ENCODE data around the gene SLC25A14.

SLC25A14 gene

GRCh38 chrX:130385520-130385919 is 45.8 kb downstream of the SLC25A14 start, which contains the start of gene GPR119:
GPR119 (minus strand) TSS chrX:130385674; CDS start chrX:130385447, 227 bp downstream.
- DNase-seq, result no peak

- DNase-seq, result no peak
Observed at GRCh38 chrX:130386408-130386808, 46.7 kb downstream of the SLC25A14 start.

DNA sequence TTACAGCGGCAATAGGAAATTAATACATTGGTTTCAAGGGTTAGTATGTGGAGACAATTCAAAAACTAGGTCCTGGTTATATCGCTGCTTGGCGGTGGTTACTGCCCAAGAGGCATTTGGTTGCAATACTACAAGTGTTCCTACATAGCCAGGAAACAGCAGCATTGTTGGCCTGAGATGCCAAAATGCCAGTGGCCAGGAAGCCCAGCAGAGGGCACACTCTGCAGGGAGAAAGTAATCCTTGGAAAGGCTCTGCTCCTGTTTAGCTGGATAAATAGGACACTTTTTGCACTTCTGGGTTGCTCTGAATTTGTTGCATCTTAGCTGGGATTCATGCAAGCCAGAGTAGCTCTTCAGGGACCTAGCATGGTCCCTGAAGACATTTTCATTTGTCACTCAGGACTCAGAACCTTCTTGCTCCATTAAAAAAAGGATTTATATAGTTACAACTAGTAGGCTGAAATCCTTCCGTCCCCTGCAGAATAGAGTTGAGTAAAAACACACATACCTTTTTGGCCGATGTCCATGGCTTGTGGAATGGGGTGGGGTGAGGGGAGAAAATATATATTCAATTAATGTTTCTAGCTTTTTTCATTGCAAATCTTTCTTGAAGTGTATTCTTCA is 53.8 kb downstream of the SLC25A14 start:
- DNase-seq, result peak in 1 of 2 experiments; percentile 33

DNA sequence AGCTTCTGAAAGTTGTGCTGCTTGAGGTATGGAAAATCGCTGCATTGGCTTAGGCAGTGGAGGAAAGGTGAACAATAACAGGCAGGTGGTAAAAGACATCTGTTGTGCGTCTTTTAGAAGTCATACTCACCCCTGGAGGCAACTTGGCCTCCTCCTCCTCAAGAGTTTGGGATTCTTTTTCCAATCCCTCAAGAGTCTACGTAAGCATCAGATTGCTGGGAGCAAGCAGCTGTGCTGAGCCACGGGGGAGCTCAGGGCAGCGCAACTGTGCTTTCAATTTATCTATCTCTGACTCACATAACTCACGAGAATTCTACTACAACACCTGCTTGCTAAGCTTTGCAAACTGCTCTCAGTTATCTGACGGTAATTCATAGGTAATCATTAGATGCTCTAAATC is 55.6 kb downstream of the SLC25A14 start:
- no peak for DNase-seq

DNA sequence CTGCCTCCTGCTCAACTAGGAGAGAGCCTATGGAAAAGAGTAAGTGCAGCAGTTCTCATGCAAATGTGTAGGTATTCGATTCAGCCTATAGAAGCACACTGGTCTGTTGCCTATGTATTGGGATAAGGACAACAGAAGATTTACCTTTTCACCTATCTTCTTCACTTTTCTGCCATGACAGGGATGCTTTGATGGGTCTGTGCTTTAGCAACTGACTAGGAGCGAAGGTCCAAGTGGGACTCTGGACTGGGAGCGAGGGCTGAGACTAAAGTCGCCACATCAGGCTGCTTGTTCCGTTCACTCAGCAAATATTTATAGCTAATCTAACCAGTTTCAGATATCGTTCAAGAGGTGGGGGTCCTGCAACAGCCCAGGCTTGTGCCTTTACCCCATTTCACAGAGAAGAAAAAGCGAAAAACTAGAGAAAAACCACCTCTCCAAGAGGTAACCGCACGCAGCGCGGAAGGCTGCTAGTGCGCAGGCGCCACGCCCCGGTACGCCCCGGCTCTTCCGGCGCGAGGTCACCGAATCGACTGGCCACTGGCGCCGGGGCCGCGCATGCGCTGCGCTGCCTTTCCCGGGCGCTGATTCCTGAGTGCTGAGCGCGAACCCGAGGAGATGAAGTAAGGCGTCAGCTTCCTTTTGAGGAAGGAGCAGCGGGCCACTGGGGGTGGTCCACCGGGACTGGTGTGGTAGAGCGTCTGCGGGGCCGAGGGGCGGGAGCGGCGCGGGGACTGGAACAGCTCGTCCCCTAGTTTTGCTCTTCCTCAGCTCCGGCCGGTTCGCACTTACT is 61.9 kb downstream of the SLC25A14 start, which contains the start of gene RBMX2:
TSS of gene RBMX2 (plus strand) at position 573 of the 793 bp plus-strand sequence. CDS start at position 619, 46 bp downstream.
- peak; percentile 30 to 61 for DNase-seq

DNA sequence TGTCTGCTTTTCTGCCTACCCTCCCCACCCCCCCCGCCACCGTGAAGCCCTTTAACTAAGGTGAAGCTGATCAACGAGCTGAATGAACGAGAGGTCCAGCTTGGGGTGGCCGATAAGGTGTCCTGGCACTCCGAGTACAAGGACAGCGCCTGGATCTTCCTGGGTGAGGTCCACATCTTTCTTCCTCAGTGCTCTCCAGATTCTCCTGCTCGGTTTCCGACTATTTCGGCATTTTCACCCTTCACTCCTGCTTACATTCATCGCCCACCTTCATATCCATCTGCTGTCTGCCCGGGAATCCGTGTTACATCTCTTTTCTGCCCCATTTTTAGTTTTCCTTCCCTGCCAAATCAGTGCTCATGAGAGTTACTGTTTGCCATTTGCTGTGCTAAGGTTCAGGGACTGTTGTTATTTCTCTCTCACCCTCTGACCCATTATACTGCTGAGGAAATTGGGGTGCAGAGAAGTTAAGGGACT is 62.5 kb downstream of the SLC25A14 start:
- DNase-seq, result no peak

DNA sequence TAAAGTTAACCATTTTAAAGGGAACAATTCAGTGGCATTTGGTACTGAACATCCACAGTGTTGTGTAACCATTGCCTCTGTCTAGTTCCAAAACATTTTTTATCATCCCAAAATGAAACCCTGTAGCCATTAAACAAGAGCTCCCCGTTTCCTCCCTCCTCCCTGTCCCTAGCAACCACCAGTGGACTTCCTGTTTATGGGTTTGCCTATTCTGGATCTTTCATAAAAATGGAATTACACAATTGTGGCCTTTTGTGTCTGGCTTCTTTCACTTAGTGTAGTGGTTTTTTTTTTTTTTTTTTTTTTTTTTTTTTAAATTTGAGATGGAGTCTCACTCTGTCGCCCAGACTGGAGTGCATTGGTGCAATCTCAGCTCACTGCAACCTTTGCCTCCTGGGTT is 73.7 kb downstream of the SLC25A14 start:
- no peak for DNase-seq

GRCh38 chrX:130414800-130415199 is 75.1 kb downstream of the SLC25A14 start:
- no peak for DNase-seq

DNA sequence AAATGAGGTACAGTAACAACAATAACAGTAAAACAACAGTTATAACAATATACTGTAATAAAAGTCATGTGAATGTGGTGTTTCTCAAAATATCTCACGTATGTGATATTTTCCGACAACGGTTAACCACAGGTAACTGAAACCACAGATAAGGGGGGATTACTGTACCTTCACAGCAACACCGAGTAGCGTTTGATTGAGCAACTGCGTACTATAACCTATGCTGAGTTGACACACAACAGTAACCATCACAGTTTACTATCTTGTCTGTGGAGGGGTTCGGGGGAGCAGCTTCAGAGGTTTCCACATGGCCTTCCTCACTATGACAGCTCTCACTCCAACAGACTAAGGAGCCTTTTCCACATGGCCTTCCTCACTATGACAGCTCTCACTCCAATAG is 75.5 kb downstream of the SLC25A14 start:
- DNase-seq, result no peak

- no peak for DNase-seq
Observed at GRCh38 chrX:130416785-130417184, 77.1 kb downstream of the SLC25A14 start.

GRCh38 chrX:130418066-130418465 is 78.3 kb downstream of the SLC25A14 start:
- DNase-seq, result no peak

- DNase-seq, result no peak
Observed at GRCh38 chrX:130418740-130419139, 79.0 kb downstream of the SLC25A14 start.

DNA sequence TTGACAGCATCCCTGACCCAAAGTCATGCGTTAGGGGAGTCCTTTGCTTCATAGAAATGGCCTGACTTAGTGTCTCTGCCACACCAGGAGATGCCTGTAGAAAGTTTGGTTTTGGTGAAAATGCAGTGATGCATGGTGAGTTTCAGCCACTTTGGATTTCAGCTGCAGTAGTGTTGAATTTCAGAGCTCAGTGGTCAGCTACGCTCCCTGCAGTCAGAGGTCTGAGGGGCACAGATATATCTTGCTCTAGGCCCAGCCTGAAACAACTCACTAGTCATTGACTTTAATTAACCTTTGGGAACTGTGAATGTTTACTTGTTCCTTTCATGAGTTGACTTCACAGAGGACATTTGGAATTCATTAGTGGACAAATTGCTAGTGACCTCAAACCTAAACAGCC is 79.5 kb downstream of the SLC25A14 start:
- DNase-seq, result no peak
